Activated CD4-positive, alpha-beta T cell treated with anti-CD3 and anti-CD28 coated beads, Interleukin-10, Interleukin-2, amounts not matched to agents 100 ng/mL and 50 ng/mL, durations not matched to agents 16 hours and 8 hours (primary cell): Measurements from ENCODE around the gene ITPRID1.

Experiments
- DNase-seq: peaks from one replicate; pipeline ENCODE4 v3.0.0-alpha.2; 2020

The ITPRID1 gene

DNA sequence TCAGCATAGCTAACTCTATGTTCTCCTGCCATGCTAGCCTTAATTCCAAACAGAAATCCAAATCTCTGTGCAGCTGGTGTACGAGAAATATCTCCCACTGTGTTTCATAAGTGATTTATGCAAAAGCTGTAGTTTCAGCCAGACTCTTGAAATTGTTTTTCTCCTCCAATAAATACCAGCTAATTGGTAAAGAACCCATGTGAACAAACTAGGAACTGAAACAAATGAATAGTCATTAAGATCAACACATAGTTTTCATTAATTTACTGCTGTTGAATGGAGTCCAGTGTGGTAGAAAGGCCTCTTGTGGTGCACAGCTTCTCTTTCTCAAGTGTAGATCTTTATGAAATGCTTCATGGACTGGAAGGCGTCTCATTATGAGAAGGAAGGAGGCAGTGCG lies 191.5 kb downstream of the ITPRID1 start:
- DNase-seq = no peak

DNA sequence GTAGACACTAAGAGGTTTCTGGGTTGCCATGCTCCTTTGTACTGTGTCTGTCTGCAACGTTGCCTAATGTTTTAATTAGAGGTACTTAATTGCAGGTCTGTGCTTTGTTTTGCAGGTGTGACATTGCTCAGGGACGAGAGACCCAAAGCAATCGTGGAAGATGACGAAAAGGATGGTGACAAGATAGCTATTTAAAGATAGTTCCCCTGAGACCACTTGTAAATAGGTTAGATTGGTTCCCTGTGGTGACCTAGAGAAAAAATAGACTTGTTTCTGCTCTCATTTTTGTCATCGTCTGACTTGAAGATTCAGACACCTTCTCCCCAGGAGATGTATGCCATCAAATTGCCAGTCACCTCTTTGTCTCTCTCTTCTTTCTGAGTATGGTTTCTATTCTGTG lies 193.2 kb downstream of the ITPRID1 start:
- no peak for DNase-seq
